NCI-H446 (cell line): ENCODE data around the gene LAG3.
A peak's percentile ranks its signal among the peaks of the same experiment; 100 is the strongest.

Experiments
- DNase-seq, 2 experiments: peaks; one replicate each; lab custom pipeline; 2025; lab: John Stamatoyannopoulos, UW

Gene LAG3

GRCh38 chr12:6772726-6773589 lies 638 bp downstream of the LAG3 start:
- DNase-seq: no peak

GRCh38 chr12:6773590-6774351 lies 1.5 kb downstream of the LAG3 start:
- DNase-seq: no peak

GRCh38 chr12:6774499-6775062 lies 2.3 kb downstream of the LAG3 start:
- no peak for DNase-seq

GRCh38 chr12:6775185-6776174 lies 3.2 kb downstream of the LAG3 start:
- no peak for DNase-seq

GRCh38 chr12:6777386-6777785 lies 5.1 kb downstream of the LAG3 start:
- DNase-seq: no peak

- DNase-seq: no peak
Measured at GRCh38 chr12:6778217-6778573, 5.9 kb downstream of the LAG3 start.

GRCh38 chr12:6778574-6779550 lies 6.5 kb downstream of the LAG3 start:
- peak; percentile 95 to 96 for DNase-seq

GRCh38 chr12:6779708-6780432 lies 7.5 kb downstream of the LAG3 start:
- no peak for DNase-seq

GRCh38 chr12:6780573-6780972 lies 8.3 kb downstream of the LAG3 start:
- DNase-seq: no peak

- no peak for DNase-seq
Measured at GRCh38 chr12:6782119-6782518, 9.8 kb downstream of the LAG3 start.

GRCh38 chr12:6782850-6783566 lies 10.7 kb downstream of the LAG3 start:
- no peak for DNase-seq

GRCh38 chr12:6783828-6784227 lies 11.5 kb downstream of the LAG3 start:
- no peak for DNase-seq

- no peak for DNase-seq
Measured at GRCh38 chr12:6784296-6784695, 12.0 kb downstream of the LAG3 start.

- no peak for DNase-seq
Measured at GRCh38 chr12:6784761-6785160, 12.4 kb downstream of the LAG3 start.

GRCh38 chr12:6786416-6787094 lies 14.2 kb downstream of the LAG3 start:
- no peak for DNase-seq

- no peak for DNase-seq
Measured at GRCh38 chr12:6787309-6787708, 15.0 kb downstream of the LAG3 start.

GRCh38 chr12:6788972-6789924 lies 16.9 kb downstream of the LAG3 start, which contains the start of gene CD4:
Gene CD4 (plus strand): TSS chr12:6789528. CDS start chr12:6800139, 10,611 bp downstream.
- no peak for DNase-seq
